ENCODE measurements around the gene NEU1. TPM values are rescaled to one million over a fixed set of nuclear protein-coding genes. Genes with fewer than 3 reads are reported as not detected.
"Not testable (repeated sequence)": the region's sequence is repeated elsewhere in the genome, so short reads cannot be mapped to it uniquely, and the experiment has no call there.

NEU1 gene
- total RNA-seq, 1 experiment from 2014 or later = 15.1 TPM

DNA sequence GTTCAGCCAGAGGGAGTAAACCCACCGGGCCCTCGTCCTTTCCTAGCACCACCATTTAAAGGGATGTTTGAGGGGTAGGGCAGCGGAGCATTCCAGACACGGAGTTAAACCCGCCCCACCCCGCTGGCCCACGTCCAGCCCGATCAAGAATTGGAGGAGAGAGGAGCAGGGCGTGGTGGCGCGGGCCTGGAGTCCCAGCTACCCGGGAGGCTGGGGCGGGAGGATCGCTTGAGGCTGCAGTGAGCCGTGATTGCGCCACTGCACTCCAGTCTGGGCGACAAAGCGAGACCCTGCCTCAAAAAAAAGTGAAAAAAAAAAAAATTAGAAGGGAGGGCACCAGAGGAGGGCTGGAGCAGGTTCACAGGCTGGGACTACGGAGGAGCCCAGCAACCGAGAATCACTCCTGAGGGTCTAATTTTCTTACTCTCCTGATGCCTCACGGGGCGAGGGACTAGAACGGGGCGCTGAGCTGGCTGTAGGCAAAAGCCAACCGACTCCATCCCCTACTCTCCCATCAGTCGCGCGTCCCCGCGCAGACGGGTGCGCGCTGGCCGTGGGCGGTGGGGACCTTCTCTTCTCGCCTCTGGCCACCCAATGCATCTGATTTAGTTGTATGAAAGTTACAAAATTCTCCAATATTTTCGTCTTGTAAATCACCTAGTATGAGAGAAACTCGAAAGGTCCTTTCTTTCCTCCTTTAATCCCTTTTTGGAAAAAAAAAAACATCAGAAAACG lies 41.2 kb downstream of the NEU1 start:
- Histone ChIP-seq H3K4me1 (ENCODE audit: control insufficient read depth in 1 of 2, insufficient read depth in 2 of 2, low read length in 2 of 2) (peaks cover 61 to 67% of the 10 kb centered on the region in 2 experiments), H3K27ac (ENCODE audit: low read depth, low read length) (peak overlapping the region; percentile 94), H3K27me3 (ENCODE audit: insufficient read depth, low read length) (no peaks in the 10 kb centered on the region), H3K4me2 (ENCODE audit: low read length) (peak overlapping the region; percentile 91), H4K20me1 (ENCODE audit: insufficient read depth) (no peaks in the 10 kb centered on the region), H3K9me3 (ENCODE audit: control insufficient read depth in 1 of 2, insufficient read depth in 1 of 2, low read depth in 1 of 2, low read length in 2 of 2) (no peaks in the 10 kb centered on the region), H3K9ac (ENCODE audit: low read length) (peak overlapping the region; percentile 74), H3K79me2 (ENCODE audit: insufficient read depth, low read length) (no peaks in the 10 kb centered on the region), H2AFZ (ENCODE audit: low read depth, low read length, poor library complexity, severe bottlenecking) (no peak overlapping the region), H3K4me3 (replicated peaks in 1 of 2; ENCODE audit: low read depth in 1 of 2, low read length in 2 of 2) (peak overlapping the region; percentile 58 to 65), H3K36me3 (ENCODE audit: control insufficient read depth in 1 of 2, insufficient read depth in 2 of 2, low read length in 2 of 2) (no peaks in the 10 kb centered on the region), H3K9me2 (ENCODE audit: insufficient read depth) (no peaks in the 10 kb centered on the region)
- BruUV-seq (replicated peaks) = TSS peak; percentile 71
- ATAC-seq = peak; percentile 58
- intact Hi-C loops (cut with micrococcal nuclease) = no loop called here
- no peak for DNase-seq (ENCODE audit: low read depth, low spot score)
- TF ChIP-seq POLR2AphosphoS5 (IDR thresholded peaks at IDR 0.05; ENCODE audit: low read depth, low read length) = peak; percentile 39; the same call in 1 of the 2 replicates
- peak; percentile 51 for TF ChIP-seq POLR2A (IDR thresholded peaks at IDR 0.05; ENCODE audit: borderline replicate concordance, extremely low read depth, insufficient read depth, insufficient read length)
- no peak for TF ChIP-seq YY1 (IDR thresholded peaks at IDR 0.05; ENCODE audit: extremely low read depth, insufficient replicate concordance, low read depth, low read length)
- CTCF ChIA-PET = no interaction called here
- RAD21 ChIA-PET (ENCODE audit: low non-redundant PET in 1 of 2, low total read pairs in 2 of 2, uncharacterized antibody in 2 of 2, unreplicated experiment in 2 of 2) = no interaction called here
- POLR2A ChIA-PET = interaction anchor here (1.0 to 4.9 kb wide), 3 partner anchors 9 to 82 kb away, joined by 3 to 19 read pairs (median 4); partner anchors contain the start of genes LSM2 and MSH5

DNA sequence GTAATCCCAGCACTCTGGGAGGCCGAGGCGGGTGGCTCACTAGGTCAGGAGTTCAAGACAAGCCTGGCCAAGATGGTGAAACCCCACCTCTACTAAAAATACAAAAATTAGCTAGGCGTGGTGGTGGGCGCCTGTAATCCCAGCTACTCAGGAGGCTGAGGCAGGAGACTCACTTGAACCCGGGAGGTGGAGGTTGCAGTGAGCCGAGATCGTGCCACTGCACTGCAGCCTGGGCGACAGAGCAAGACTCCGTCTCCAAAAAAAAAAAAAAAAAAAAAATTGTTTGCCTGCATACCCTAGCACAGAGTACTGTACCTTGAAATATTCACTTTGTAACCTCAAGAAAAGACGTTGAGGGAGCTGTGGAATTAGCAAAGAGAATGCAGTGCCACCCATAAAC lies 42.2 kb downstream of the NEU1 start:
- ATAC-seq; RAD21 ChIA-PET (ENCODE audit: low non-redundant PET in 1 of 2, low total read pairs in 2 of 2, uncharacterized antibody in 2 of 2, unreplicated experiment in 2 of 2); intact Hi-C loops (cut with micrococcal nuclease); H3K27ac ChIP-seq (ENCODE audit: low read depth, low read length); CTCF ChIA-PET; BruUV-seq (replicated peaks); H3K27me3 ChIP-seq (ENCODE audit: insufficient read depth, low read length); H3K36me3 ChIP-seq (ENCODE audit: control insufficient read depth in 1 of 2, insufficient read depth in 2 of 2, low read length in 2 of 2); H3K9me3 ChIP-seq (ENCODE audit: control insufficient read depth in 1 of 2, insufficient read depth in 1 of 2, low read depth in 1 of 2, low read length in 2 of 2); H3K9me2 ChIP-seq (ENCODE audit: insufficient read depth); H3K9ac ChIP-seq (ENCODE audit: low read length); H3K79me2 ChIP-seq (ENCODE audit: insufficient read depth, low read length); DNase-seq (ENCODE audit: low read depth, low spot score); H2AFZ ChIP-seq (ENCODE audit: low read depth, low read length, poor library complexity, severe bottlenecking); H3K4me3 ChIP-seq (replicated peaks in 1 of 2; ENCODE audit: low read depth in 1 of 2, low read length in 2 of 2); H4K20me1 ChIP-seq (ENCODE audit: insufficient read depth): not testable (repeated sequence)
- POLR2A ChIA-PET = interaction anchor here (4.9 kb wide), 1 partner anchor 13 kb away, joined by 19 read pairs; the partner anchor contains the start of gene LSM2
- peak overlapping the region; percentile 91; the same call in 1 of the 2 replicates for H3K4me2 ChIP-seq (ENCODE audit: low read length)
- H3K4me1 ChIP-seq (ENCODE audit: control insufficient read depth in 1 of 2, insufficient read depth in 2 of 2, low read length in 2 of 2) = peaks cover 50 to 57% of the 10 kb centered on the region in 2 experiments

Measured in HCT116 (cell line).